ENCODE measurements around the gene APELA.

Gene APELA

GRCh38 chr4:164880489-164881262 is 3.7 kb downstream of the APELA start:
- H3K4me3 ChIP-seq (ENCODE audit: low read depth, low read length), result no peak overlapping the region
- DNase-seq (ENCODE audit: low read depth), result no peak
- no peak for TF ChIP-seq POLR2A (IDR thresholded peaks at IDR 0.05; ENCODE audit: extremely low read depth, insufficient read length)
- TF ChIP-seq MAX (IDR thresholded peaks at IDR 0.05; ENCODE audit: low read depth, low read length), result no peak
- TF ChIP-seq MYC (IDR thresholded peaks at IDR 0.05; ENCODE audit: low read depth, low read length), result no peak
- TF ChIP-seq CTCF (IDR thresholded peaks at IDR 0.05; ENCODE audit: low read depth, low read length), result no peak

GRCh38 chr4:164888096-164888715 is 11.2 kb downstream of the APELA start:
- no peak overlapping the region for H3K4me3 ChIP-seq (ENCODE audit: low read depth, low read length)
- DNase-seq (ENCODE audit: low read depth), result no peak
- no peak for TF ChIP-seq MAX (IDR thresholded peaks at IDR 0.05; ENCODE audit: low read depth, low read length)
- no peak for TF ChIP-seq CTCF (IDR thresholded peaks at IDR 0.05; ENCODE audit: low read depth, low read length)
- TF ChIP-seq POLR2A (IDR thresholded peaks at IDR 0.05; ENCODE audit: extremely low read depth, insufficient read length), result no peak
- TF ChIP-seq MYC (IDR thresholded peaks at IDR 0.05; ENCODE audit: low read depth, low read length), result no peak

GRCh38 chr4:164890691-164891090 is 13.7 kb downstream of the APELA start:
- H3K4me3 ChIP-seq (ENCODE audit: low read depth, low read length), result no peak overlapping the region
- no peak for DNase-seq (ENCODE audit: low read depth)
- TF ChIP-seq MAX (IDR thresholded peaks at IDR 0.05; ENCODE audit: low read depth, low read length), result no peak
- TF ChIP-seq MYC (IDR thresholded peaks at IDR 0.05; ENCODE audit: low read depth, low read length), result no peak
- no peak for TF ChIP-seq CTCF (IDR thresholded peaks at IDR 0.05; ENCODE audit: low read depth, low read length)
- no peak for TF ChIP-seq POLR2A (IDR thresholded peaks at IDR 0.05; ENCODE audit: extremely low read depth, insufficient read length)

GRCh38 chr4:164892018-164892417 is 15.0 kb downstream of the APELA start:
- no peak for DNase-seq (ENCODE audit: low read depth)
- no peak overlapping the region for H3K4me3 ChIP-seq (ENCODE audit: low read depth, low read length)
- no peak for TF ChIP-seq MYC (IDR thresholded peaks at IDR 0.05; ENCODE audit: low read depth, low read length)
- TF ChIP-seq MAX (IDR thresholded peaks at IDR 0.05; ENCODE audit: low read depth, low read length), result no peak
- no peak for TF ChIP-seq CTCF (IDR thresholded peaks at IDR 0.05; ENCODE audit: low read depth, low read length)
- no peak for TF ChIP-seq POLR2A (IDR thresholded peaks at IDR 0.05; ENCODE audit: extremely low read depth, insufficient read length)

GRCh38 chr4:164894702-164895101 is 17.7 kb downstream of the APELA start:
- no peak overlapping the region for H3K4me3 ChIP-seq (ENCODE audit: low read depth, low read length)
- DNase-seq (ENCODE audit: low read depth), result no peak

More at GRCh38 chr4:164894702-164895101, 17.7 kb downstream of the APELA start:
- TF ChIP-seq MYC (IDR thresholded peaks at IDR 0.05; ENCODE audit: low read depth, low read length) (no peak), MAX (IDR thresholded peaks at IDR 0.05; ENCODE audit: low read depth, low read length) (no peak), POLR2A (IDR thresholded peaks at IDR 0.05; ENCODE audit: extremely low read depth, insufficient read length) (no peak), CTCF (IDR thresholded peaks at IDR 0.05; ENCODE audit: low read depth, low read length) (no peak)
